Left kidney (tissue), 2 donors: ENCODE measurements around the gene TDRD5. TPM values are rescaled to one million over a fixed set of nuclear protein-coding genes. Genes with fewer than 3 reads are reported as not detected.
"Not testable (repeated sequence)": the region's sequence is repeated elsewhere in the genome, so short reads cannot be mapped to it uniquely, and the experiment has no call there.

ENCODE experiments used
- DNase-seq: peaks from one replicate; pipeline ENCODE4 v3.0.0-alpha.2; 2013
- polyA plus RNA-seq: library from polyadenylated mRNA; unstranded; fragments of 120-200 nt; gene quantifications from one replicate; pipeline ENCODE4 v1.2.1, GENCODE V29; 2013; ENCODE audit not compliant: insufficient read length

Gene TDRD5
- polyA plus RNA-seq, 1 donor = 5.1 TPM

DNA sequence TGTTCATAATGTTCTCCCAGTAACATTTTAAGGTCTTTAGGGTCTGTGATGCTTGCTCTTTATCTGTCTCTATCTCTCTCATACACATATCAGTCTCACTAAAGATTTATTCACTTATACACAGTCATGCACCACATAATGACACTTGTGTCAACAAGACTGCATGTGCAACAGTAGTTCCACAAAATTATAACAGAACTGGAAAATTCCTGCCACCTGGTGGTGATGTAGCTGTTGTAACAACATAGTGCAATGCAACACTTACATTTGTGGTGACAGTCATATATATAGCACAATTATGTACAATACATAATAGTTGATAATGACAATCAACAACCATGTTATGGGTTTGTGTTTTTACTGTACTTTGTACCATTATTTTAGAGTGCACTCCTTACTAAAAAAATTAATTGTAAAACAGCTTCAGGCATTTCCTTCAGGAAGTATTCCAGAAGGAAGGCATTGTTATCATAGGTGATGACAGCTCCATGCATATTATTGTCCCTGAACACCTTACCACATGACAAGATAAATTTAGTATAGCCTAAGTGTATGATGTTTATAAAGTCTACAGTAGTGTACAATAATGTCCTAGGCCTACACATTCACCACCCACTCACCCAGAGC is 8.1 kb downstream of the TDRD5 start:
- DNase-seq = no peak

DNA sequence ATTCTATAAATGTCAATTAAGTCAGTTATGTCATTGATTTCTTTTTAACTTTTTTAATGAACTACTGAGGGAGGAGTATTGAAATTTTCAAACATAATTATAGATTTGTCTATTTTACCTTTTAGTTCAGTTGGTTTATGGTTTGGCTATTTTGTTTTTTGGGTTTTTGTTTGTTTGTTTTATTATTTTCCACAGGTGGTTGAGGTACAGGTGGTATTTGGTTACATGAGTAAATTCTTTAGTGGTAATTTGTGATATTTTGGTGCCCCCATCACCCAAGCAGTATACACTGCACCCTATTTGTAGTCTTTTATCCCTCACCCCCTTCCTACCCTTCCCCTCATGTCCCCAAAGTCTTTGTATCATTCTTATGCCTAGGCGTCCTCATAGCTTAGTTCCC is 9.5 kb downstream of the TDRD5 start:
- no peak for DNase-seq

DNA sequence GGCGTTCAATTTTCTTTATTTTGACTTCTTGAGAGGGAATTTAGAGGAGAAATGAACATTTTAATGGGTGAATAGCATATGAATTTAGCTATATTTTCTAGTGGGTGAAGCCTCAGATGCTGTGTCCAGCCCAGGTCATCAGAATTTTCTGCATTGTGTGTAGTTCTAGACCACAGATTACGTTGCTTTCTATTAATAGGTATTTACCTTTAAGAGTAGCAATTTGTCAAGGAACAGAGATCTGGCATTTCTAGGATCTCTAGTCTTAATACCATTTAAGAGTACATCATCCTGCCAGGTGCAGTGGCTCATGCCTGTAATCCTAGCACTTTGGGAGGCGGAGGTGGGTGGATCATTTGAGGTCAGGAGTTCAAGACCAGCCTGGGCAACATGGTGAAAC is 20.7 kb downstream of the TDRD5 start:
- no peak for DNase-seq

DNA sequence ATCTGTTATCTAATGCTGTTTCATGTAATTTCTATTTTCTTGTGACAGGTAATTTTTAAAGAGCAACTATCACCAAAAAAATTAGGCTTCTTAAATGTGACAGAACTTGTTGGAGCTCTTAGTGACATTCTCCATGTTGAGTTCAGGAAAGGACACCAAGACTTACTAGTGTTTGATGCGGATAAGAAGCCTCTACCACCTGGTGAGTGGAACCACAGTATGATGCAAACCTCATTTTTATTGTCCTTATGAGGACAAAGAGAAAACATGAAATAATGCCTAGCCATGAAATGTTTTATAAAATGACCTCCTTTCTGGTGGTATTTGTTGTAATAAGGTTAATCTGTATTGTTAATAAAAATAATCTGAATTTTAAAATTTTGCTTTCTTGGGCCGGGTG is 39.1 kb downstream of the TDRD5 start:
- DNase-seq = no peak

DNA sequence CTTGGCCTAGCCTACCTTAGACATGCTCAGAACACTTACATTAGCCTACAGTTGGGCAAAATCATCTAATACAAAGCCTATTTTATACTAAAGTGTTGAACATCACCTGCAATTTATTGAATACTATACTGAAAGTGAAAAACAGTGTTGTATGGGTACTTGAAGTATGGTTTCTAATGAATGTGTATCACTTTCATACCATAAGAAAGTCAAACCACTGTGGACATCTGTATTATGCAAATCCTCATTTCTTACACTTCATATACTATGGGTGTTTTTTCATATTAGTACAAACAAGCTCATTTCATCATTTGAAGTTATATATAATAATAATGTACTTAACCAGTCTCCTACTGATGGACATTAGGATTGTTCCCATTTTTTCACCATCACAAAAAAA is 41.2 kb downstream of the TDRD5 start:
- DNase-seq = no peak

DNA sequence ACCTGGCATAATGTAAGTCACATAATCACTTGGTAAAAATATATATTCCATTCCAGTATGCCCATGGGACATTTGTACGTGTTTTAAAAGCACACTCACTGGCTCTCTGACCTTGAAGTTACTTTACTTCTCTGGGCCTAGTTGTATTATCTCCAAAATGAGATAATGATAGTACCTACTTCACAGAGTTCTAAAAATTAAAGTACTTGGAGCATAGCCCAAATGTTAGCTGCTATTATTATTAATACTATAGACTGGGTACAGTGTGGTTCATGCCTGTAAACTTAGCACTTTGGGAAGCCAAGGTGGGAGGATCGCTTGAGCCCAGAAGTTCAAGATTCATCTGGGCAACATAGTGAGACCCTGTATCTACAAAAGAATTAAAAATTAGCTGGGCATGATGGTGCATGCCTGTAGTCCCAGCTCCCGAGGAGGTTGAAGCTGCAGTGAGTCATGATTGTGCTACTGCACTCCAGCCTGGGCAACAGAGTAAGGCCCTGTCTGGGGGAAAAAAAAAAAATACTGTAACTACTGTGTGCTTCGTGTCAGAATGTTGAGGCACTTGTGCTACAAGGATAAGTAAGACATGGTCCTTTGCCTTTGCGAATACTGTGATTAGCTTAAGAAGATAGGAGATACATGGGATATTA is 45.7 kb downstream of the TDRD5 start:
- no peak for DNase-seq

DNA sequence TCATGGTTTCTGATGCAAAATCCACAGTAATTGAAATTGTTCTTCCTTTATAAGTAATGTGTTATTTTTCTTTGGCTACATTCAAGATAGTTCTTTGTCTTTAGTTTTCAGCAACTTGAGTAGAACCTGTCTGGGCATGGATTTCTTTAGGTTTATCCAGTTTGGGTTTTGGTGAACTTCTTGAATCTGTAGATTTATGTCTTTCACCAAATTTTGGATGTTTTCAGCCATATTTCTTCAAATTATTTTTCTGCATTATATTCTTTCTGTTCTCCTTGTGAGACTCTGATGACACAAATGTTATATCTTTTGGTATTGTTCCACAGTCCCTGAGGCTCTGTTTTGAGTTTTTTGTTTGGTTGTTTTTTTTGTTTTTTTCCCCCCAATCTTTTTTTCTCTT is 69.4 kb downstream of the TDRD5 start:
- no peak for DNase-seq

DNA sequence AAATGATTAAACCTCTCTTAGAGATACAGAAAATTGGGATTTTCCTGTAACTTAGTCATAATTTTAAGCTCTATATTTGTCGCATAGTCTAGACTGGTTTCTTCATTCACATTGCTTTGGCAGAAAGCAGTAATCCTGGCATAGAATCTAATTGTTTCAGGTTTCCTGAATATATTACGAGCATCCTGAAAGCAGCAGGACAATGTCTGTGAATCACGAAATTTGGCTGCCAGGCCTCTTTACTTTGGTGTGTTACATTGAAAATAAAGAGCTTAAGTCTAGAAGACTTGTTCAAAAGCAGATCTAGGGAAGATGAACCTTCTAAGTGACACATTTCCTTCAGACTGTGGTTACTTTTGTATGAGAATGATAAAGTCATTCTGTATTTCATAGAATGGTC is 72.2 kb downstream of the TDRD5 start:
- DNase-seq = no peak

DNA sequence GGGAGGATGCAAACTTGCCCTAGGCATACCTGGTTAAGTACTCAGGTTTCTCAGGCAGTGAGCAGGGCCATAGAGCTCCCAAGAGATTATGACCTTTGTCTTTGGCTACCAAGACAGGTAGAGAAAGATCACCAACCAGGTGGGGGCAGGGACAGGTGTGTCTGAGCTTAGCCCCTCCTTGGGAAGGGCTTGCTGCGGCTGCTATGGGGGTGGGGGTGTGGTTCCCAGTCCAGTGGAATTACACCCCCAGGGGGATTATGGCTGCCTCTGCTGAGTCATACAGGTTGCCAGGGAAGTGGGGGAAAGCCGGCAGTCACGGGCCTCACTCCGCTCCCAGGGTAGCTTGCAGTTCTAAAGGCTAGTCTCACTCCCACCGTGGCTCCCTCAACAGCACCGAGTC is 86.2 kb downstream of the TDRD5 start:
- no peak for DNase-seq

DNA sequence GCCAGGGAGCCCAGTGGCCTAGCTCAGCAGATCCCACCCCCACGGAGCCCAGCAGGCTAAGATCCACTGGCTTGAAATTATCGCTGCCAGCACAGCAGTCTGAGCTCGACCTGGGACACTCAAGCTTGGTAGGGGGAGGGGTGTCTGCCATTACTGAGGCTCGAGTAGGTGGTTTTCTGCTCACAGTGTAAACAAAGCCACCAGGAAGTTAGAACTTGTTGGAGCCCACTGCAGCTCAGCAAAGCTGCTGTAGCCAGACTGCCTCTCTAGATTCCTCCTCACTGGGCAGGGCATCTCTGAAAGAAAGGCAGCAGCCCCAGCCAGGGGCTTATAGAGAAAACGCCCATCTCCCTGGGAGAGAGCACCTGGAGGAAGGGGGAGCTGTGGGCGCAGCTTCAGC is 102.9 kb downstream of the TDRD5 start:
- DNase-seq = not testable (repeated sequence)

DNA sequence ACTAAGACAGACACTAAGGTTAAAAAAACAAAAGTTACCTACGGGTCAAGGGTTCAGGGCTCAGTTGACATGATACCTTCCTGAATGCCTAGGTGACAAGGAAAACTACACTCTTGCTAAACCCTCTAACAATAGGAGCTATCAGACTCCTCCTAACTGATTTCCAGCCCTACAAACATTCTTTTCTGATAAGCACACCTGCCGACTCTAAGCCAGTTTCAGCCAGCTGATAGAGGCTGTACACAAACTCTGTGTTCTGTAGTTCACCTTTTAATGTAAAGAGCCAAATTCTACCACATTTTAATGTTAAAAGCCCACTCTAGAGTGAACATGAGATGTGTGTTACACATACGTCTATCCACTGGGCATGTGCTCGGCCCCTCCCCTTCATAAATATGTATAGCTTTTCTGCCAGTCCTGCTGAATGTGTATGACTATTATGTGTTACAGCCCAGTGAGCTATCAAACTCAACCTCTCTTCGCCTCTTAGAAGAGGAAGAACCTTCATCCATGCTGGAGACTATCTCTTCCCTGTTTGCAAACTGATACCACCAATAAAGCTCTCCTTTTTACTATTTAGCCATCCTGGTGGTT is 111.4 kb downstream of the TDRD5 start:
- DNase-seq = no peak

DNA sequence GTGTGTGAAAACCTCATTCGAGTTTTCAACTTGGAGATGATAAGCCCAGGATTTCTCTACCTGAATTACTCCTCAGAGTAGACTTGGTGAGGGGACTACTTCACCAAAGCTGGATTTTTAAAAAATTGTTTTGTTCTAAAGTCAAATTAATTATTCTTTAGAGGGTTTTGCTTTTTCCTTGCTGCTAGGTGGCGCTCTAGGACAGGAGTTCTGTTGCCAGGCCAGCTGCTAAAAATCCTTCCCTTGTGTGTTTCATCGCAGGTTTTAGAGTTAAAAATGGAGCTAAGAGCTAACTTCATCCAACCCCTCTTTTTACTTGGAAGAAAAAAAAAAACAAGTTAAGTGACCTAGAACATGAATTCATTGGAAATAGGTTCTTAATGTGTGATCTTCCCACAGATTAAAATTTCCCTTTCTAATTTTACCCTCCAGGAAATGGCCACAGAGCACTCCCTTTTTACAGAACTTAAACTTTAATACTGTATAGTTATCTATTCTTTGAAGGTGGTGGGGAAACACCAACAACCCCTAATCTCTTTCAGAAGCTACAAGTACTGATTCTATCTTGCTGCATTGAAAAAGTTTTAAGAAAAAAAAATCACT is 114.8 kb downstream of the TDRD5 start:
- DNase-seq = peak; percentile 76

DNA sequence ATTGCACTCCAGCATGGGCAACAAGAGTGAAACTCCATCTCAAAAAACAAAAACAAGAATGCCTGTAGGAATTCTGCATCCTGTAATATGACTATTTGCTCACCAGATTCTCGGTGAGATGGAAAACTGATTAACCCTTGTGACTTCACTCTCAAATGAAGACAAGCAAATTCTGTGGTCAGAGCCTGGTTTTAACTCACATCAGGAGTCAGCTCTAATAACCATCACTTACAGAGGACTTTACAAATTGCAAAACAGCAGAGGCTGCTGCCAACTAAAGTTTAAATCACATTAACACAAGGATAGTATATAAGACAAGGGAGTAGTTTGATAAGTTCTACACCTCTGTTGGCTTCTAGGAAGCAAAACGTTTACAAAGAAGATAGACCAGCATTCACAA is 115.8 kb downstream of the TDRD5 start:
- no peak for DNase-seq

DNA sequence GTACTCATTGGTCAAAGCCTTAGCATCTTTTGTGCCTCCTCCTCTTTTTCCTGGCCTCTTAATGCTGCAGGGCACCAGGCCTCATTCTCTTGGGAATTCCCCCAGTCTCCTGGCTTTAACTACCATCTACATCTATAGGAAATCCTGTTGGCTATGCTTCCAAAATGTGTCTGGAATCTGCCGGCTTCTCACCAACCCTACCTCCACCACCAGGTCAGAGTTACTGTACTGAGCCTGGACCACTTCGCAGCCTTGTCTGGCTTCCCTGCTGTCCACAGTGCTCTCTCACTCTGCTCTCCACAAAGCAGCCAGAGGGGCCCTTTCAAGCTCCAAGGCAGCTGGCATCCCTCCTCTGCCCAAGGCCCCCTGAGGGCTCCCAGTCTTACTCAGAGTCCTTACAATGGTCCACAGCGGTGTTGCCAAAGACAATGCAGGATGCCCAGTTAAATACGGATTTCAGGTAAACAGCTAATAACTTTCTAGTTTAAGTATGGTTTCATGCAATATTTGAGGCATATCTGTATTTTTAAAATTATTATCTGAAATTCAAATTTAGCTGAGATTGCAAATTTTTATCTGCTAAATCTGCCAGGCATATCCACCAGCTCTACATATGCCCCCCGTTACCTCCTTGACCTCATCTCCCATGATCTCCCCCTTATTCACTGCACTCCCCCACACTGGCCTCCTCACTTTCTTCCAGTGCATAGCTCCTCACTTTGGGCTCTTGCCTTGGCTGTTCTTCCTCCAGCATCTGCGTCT is 117.0 kb downstream of the TDRD5 start:
- no peak for DNase-seq

DNA sequence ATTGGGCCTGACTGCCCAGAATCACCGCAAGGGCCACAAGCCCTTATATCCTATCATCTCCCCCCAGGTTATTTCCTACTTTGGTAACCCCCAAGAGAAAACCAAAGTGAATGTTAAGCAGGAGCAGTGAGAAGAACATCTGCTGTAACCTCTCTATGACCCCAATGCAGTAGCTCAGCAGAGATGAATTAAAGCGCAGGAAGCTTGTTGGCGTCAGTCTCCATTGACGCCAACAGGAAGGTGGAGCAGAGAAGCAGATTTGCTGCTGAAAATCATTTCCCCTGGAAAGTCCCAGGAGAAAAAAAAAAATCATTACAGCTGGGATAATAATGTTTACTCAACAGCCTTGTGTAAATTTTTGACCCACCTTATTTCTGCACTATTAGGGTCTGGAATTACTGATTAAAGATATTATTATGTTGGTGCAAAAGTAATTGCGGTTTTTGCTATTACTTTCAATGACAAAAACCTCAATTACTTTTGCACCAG is 118.3 kb downstream of the TDRD5 start:
- DNase-seq = peak; percentile 31

DNA sequence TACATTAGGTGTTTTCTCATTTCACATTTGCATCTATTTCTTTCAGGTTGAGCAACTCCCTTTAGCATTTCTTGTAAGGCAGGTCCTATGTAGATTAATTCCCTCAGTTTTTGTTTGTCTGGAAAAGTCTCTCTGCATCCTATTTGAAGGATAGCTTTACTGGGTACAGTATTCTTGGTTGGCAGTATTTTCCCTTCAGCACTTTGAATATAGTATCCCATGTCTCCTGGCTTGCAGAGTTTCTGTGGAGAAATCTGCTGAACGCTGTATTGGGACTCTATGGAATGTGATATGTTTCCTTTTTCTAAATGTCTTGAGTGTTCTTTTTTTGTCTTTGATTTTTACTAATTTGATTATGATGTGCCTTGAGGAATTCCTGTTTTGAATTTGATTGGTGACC is 122.5 kb downstream of the TDRD5 start:
- no peak for DNase-seq

DNA sequence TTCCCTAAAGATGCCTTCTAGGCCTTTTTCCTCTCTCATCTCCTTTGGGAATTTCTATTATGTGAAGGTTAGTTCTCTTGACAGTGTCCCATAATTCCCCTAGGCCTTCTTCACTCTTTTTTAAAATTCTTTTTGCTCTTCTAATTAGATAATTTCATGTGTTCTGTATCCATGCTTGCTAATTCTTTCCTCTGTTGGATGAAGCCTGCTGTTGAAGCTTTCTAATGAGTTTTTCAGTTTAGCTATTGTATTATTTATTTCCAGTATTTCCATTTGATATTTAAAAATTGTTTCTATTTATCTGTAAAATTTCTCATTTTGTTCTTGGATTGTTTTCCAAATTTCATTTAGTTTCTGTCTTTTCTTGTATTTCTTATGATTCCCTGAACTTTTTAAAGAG is 123.0 kb downstream of the TDRD5 start:
- DNase-seq = no peak

DNA sequence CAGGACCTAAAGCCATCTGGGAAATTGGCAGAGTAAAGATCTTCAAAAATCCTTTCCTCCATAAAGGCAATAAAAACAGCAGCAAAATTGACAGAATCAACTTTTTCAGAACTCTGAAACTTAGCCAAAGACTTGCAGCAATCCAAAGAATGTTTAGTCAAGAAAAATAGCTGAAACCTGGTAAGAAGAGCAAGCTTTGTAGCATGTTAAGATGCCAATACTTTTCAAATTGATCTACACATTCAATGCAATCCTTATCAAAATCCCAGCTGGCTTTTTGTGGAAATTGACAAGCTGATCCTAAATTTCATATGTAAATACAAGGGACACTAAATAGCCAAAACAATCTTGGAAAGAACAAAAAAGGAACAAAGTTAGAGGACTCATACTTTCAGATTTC is 127.6 kb downstream of the TDRD5 start:
- no peak for DNase-seq

DNA sequence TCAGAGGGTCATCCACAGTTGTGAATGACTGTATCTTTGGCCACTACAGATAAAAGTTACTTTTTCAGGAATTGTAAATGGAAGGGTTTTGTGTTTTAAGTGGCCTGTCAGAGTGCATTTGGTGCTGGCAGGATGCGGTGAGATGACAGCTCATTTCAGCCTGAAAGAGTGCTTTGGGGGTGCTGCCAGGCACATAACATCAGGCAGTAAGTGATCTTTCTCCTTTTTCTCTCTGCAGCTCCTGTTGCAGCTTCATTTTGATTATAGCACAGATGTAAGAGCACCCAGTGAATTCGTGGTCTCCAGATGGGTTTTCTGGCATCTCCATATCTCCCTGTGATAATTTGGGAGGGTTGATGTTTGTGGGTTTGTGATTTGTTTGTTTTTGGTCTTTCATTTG is 136.6 kb downstream of the TDRD5 start:
- DNase-seq = no peak

DNA sequence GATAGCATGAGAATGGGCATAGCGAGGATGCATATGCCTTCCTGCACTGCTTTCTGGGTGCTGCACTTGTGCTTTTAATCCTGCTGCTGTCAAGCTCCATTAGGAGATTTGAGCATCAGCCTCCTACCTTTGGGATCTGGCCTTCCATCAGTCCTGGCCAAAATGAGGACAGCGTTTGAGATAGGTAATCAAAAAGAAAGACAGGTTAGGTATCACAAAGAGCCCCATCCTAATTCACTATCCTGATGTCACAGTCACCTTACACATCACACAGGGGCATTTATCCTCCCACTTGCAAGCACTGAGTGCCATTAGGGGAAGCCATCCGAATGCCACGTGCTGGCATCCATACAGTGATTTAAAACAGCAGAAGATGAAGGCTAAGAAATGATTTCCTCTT is 138.2 kb downstream of the TDRD5 start:
- DNase-seq = no peak

DNA sequence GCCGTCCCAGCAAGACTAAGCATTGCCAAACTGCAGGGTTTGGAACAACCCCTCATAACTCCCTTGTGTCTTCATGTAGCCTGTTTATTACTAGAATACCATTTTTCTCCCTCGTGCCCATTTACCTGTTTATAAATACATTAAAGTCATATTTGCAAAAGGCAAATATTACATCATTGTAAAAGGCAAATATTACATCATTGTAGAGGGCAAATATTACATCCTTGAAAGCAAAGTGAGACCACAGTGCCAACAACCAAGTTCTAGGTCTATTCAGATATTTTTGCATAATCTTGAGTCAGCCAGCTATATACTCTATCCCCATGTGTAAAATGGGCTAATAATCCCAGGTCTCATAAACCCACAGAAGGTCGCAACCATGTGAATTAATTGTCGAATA is 140.0 kb downstream of the TDRD5 start:
- no peak for DNase-seq
